ENCODE results near the gene TMIGD2. TPM values are rescaled to one million over a fixed set of nuclear protein-coding genes. Genes with fewer than 3 reads are reported as not detected.

Gene TMIGD2
- polyA plus RNA-seq, 4 donors = 1.2 to 6.2 (median 3.2) TPM

DNA sequence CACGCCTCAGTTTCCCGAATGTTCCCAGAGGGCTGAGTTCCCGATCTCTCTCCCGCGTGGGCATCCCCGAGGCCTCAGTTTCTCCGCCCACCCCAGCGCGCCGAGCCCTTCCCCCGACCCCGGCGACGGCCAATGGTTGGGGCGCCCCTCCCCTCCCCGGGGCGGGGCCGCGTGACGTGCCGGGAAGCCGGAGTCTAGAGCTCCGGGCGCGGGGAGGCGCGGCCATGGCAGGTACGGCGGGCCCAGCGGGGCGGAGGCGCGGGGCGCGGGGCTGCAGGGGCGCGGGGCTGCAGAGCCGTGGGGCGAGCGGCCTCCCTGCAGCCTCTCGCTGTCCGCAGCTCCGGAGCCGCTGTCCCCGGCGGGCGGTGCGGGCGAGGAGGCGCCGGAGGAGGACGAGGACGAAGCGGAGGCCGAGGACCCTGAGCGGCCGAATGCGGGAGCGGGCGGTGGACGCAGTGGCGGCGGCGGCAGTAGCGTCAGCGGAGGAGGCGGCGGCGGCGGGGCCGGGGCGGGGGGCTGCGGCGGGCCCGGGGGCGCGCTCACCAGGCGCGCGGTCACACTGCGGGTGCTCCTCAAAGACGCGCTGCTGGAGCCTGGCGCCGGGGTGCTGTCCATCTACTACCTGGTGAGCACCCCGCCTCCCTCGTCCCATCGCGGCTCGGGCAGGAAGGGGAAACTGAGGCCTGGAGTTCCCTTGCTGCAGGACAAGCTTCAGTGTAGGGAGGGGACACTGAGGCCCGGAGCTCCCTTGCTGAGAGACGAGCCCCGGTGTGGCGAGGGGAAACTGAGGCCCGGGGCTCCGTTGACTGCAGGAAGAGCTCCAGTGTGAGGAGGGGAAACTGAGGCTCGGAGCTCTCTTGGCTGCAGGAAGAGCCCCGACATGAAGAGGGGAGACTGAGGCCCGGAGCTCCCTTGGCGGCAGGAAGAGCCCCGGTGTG, 41.5 kb upstream of the TMIGD2 start, which contains the start of gene MPND:
Gene MPND, plus strand, starts transcription at position 193 of the 938 bp plus-strand sequence. Its CDS starts 32 bp downstream, at position 225.
- peak within 1 kb of the TSS; percentile 73 to 92 (median 84) for H3K4me3 ChIP-seq (ENCODE audit: low read depth in 1 of 3, low read length in 3 of 3)

GRCh38 chr19:4342615-4343369, 40.6 kb upstream of the TMIGD2 start:
- H3K4me1 ChIP-seq (ENCODE audit: control insufficient read depth in 3 of 3, insufficient read depth in 2 of 3, low read depth in 1 of 3, low read length in 2 of 3) = peaks cover 0 to 39% (median 0%) of the 10 kb centered on the region in 3 donors
- peak overlapping the region; percentile 94 to 99 (median 99) for H3K27ac ChIP-seq (ENCODE audit: low read depth in 1 of 3, low read length in 2 of 3)
- FAIRE-seq (peak; percentile 55), DNase-seq (peak; percentile 99 to 100)
- peaks cover 0 to 5% of the 10 kb centered on the region in 2 donors for H3K9me3 ChIP-seq (ENCODE audit: control insufficient read depth in 2 of 2, insufficient read depth in 1 of 2, low read depth in 1 of 2, low read length in 1 of 2)
- H3K4me3 ChIP-seq (ENCODE audit: low read depth in 1 of 3, low read length in 3 of 3) = peak overlapping the region; percentile 73 to 92 (median 84)
- H3K36me3 ChIP-seq (ENCODE audit: control insufficient read depth in 3 of 3, insufficient read depth in 2 of 3, low read depth in 1 of 3, low read length in 3 of 3) = peaks cover 0 to 22% (median 0%) of the 10 kb centered on the region in 3 donors
- 0% methylated on average over 39 of the region's 39 CpGs for WGBS, 3 donors
- no peaks in the 10 kb centered on the region for H3K27me3 ChIP-seq (ENCODE audit: control insufficient read depth in 3 of 3, insufficient read depth in 3 of 3, low read length in 3 of 3)

More for the DNA sequence above, 41.5 kb upstream of the TMIGD2 start, which contains the start of gene MPND:
- H3K4me1 ChIP-seq (ENCODE audit: control insufficient read depth in 3 of 3, insufficient read depth in 2 of 3, low read depth in 1 of 3, low read length in 2 of 3) = peaks cover 0 to 34% (median 0%) of the 10 kb centered on the region in 3 donors
- H3K36me3 ChIP-seq (ENCODE audit: control insufficient read depth in 3 of 3, insufficient read depth in 2 of 3, low read depth in 1 of 3, low read length in 3 of 3) = peaks cover 0 to 24% (median 0%) of the 10 kb centered on the region in 3 donors
- WGBS, 3 donors = 4 to 5% (median 4%) methylated on average over 46 to 101 of the region's 101 CpGs
- peak within 1 kb of the TSS; percentile 94 to 99 (median 99) for H3K27ac ChIP-seq (ENCODE audit: low read depth in 1 of 3, low read length in 2 of 3)
- DNase-seq (peak; percentile 92 to 95), FAIRE-seq (no peak)
- no peaks in the 10 kb centered on the region for H3K27me3 ChIP-seq (ENCODE audit: control insufficient read depth in 3 of 3, insufficient read depth in 3 of 3, low read length in 3 of 3)
- peaks cover 0 to 5% of the 10 kb centered on the region in 2 donors for H3K9me3 ChIP-seq (ENCODE audit: control insufficient read depth in 2 of 2, insufficient read depth in 1 of 2, low read depth in 1 of 2, low read length in 1 of 2)

- H3K9me3 ChIP-seq (ENCODE audit: control insufficient read depth in 2 of 2, insufficient read depth in 1 of 2, low read depth in 1 of 2, low read length in 1 of 2) = peaks cover 0 to 5% of the 10 kb centered on the region in 2 donors
- DNase-seq (no peak), FAIRE-seq (no peak)
- peaks cover 0 to 42% (median 0%) of the 10 kb centered on the region in 3 donors for H3K4me1 ChIP-seq (ENCODE audit: control insufficient read depth in 3 of 3, insufficient read depth in 2 of 3, low read depth in 1 of 3, low read length in 2 of 3)
- WGBS, 3 donors = 2 to 4% (median 3%) methylated on average over 9 to 10 of the region's 10 CpGs
- H3K36me3 ChIP-seq (ENCODE audit: control insufficient read depth in 3 of 3, insufficient read depth in 2 of 3, low read depth in 1 of 3, low read length in 3 of 3) = peaks cover 0 to 19% (median 0%) of the 10 kb centered on the region in 3 donors
- peak overlapping the region; percentile 81 to 94 (median 87) for H3K27ac ChIP-seq (ENCODE audit: low read depth in 1 of 3, low read length in 2 of 3)
- H3K27me3 ChIP-seq (ENCODE audit: control insufficient read depth in 3 of 3, insufficient read depth in 3 of 3, low read length in 3 of 3) = no peaks in the 10 kb centered on the region
- peak overlapping the region in 2 of 3 donors; percentile 25 to 46 for H3K4me3 ChIP-seq (ENCODE audit: low read depth in 1 of 3, low read length in 3 of 3)
Measured at GRCh38 chr19:4342314-4342614, 40.1 kb upstream of the TMIGD2 start.

GRCh38 chr19:4338441-4339355, 36.5 kb upstream of the TMIGD2 start, which contains the start of gene STAP2:
Gene STAP2 (minus strand): TSS chr19:4338827. CDS start chr19:4338753, 74 bp downstream.
- Histone ChIP-seq H3K4me1 (ENCODE audit: control insufficient read depth in 3 of 3, insufficient read depth in 2 of 3, low read depth in 1 of 3, low read length in 2 of 3) (peaks cover 0 to 34% (median 0%) of the 10 kb centered on the region in 3 donors), H3K36me3 (ENCODE audit: control insufficient read depth in 3 of 3, insufficient read depth in 2 of 3, low read depth in 1 of 3, low read length in 3 of 3) (peaks cover 0 to 12% (median 0%) of the 10 kb centered on the region in 3 donors), H3K9me3 (ENCODE audit: control insufficient read depth in 2 of 2, insufficient read depth in 1 of 2, low read depth in 1 of 2, low read length in 1 of 2) (peaks cover 0 to 3% of the 10 kb centered on the region in 2 donors), H3K27me3 (ENCODE audit: control insufficient read depth in 3 of 3, insufficient read depth in 3 of 3, low read length in 3 of 3) (no peaks in the 10 kb centered on the region), H3K4me3 (ENCODE audit: low read depth in 1 of 3, low read length in 3 of 3) (peak within 1 kb of the TSS; percentile 45 to 66 (median 51)), H3K27ac (ENCODE audit: low read depth in 1 of 3, low read length in 2 of 3) (peak within 1 kb of the TSS; percentile 94 to 98 (median 96))
- FAIRE-seq = no peak
- DNase-seq = peak; percentile 87 to 93
- WGBS, 3 donors = 11 to 35% (median 23%) methylated on average over 26 to 27 of the region's 27 CpGs

- DNase-seq = peak; percentile 84 to 94
- no peak for FAIRE-seq
- Histone ChIP-seq H3K9me3 (ENCODE audit: control insufficient read depth in 2 of 2, insufficient read depth in 1 of 2, low read depth in 1 of 2, low read length in 1 of 2) (peaks cover 0 to 3% of the 10 kb centered on the region in 2 donors), H3K4me1 (ENCODE audit: control insufficient read depth in 3 of 3, insufficient read depth in 2 of 3, low read depth in 1 of 3, low read length in 2 of 3) (peaks cover 0 to 34% (median 0%) of the 10 kb centered on the region in 3 donors), H3K27me3 (ENCODE audit: control insufficient read depth in 3 of 3, insufficient read depth in 3 of 3, low read length in 3 of 3) (no peaks in the 10 kb centered on the region), H3K27ac (ENCODE audit: low read depth in 1 of 3, low read length in 2 of 3) (peak overlapping the region; percentile 94 to 98 (median 96)), H3K36me3 (ENCODE audit: control insufficient read depth in 3 of 3, insufficient read depth in 2 of 3, low read depth in 1 of 3, low read length in 3 of 3) (peaks cover 0 to 18% (median 0%) of the 10 kb centered on the region in 3 donors), H3K4me3 (ENCODE audit: low read depth in 1 of 3, low read length in 3 of 3) (peak overlapping the region; percentile 45 to 66 (median 51))
- WGBS, 3 donors = 6 to 12% (median 6%) methylated on average over 14 of the region's 14 CpGs
Measured at GRCh38 chr19:4337906-4338440, 35.8 kb upstream of the TMIGD2 start.

GRCh38 chr19:4334929-4335570, 32.9 kb upstream of the TMIGD2 start:
- 93 to 98% (median 95%) methylated on average over 7 of the region's 7 CpGs for WGBS, 3 donors
- DNase-seq = no peak
- Histone ChIP-seq H3K4me1 (ENCODE audit: control insufficient read depth in 3 of 3, insufficient read depth in 2 of 3, low read depth in 1 of 3, low read length in 2 of 3) (peaks cover 0 to 17% (median 0%) of the 10 kb centered on the region in 3 donors), H3K27me3 (ENCODE audit: control insufficient read depth in 3 of 3, insufficient read depth in 3 of 3, low read length in 3 of 3) (no peaks in the 10 kb centered on the region), H3K4me3 (ENCODE audit: low read depth in 1 of 3, low read length in 3 of 3) (no peak overlapping the region), H3K36me3 (ENCODE audit: control insufficient read depth in 3 of 3, insufficient read depth in 2 of 3, low read depth in 1 of 3, low read length in 3 of 3) (peaks cover 0 to 34% (median 0%) of the 10 kb centered on the region in 3 donors), H3K9me3 (ENCODE audit: control insufficient read depth in 2 of 2, insufficient read depth in 1 of 2, low read depth in 1 of 2, low read length in 1 of 2) (peaks cover 0 to 3% of the 10 kb centered on the region in 2 donors), H3K27ac (ENCODE audit: low read depth in 1 of 3, low read length in 2 of 3) (no peak overlapping the region)
- FAIRE-seq = no peak

- peaks cover 0 to 6% of the 10 kb centered on the region in 2 donors for H3K9me3 ChIP-seq (ENCODE audit: control insufficient read depth in 2 of 2, insufficient read depth in 1 of 2, low read depth in 1 of 2, low read length in 1 of 2)
- DNase-seq = no peak
- H3K27ac ChIP-seq (ENCODE audit: low read depth in 1 of 3, low read length in 2 of 3) = no peak overlapping the region
- WGBS, 3 donors = 96 to 97% (median 96%) methylated on average over 18 to 19 of the region's 19 CpGs
- peaks cover 2 to 25% (median 3%) of the 10 kb centered on the region in 3 donors for H3K4me1 ChIP-seq (ENCODE audit: control insufficient read depth in 3 of 3, insufficient read depth in 2 of 3, low read depth in 1 of 3, low read length in 2 of 3)
- FAIRE-seq = no peak
- H3K4me3 ChIP-seq (ENCODE audit: low read depth in 1 of 3, low read length in 3 of 3) = no peak overlapping the region
- H3K36me3 ChIP-seq (ENCODE audit: control insufficient read depth in 3 of 3, insufficient read depth in 2 of 3, low read depth in 1 of 3, low read length in 3 of 3) = peaks cover 0 to 48% (median 5%) of the 10 kb centered on the region in 3 donors
- H3K27me3 ChIP-seq (ENCODE audit: control insufficient read depth in 3 of 3, insufficient read depth in 3 of 3, low read length in 3 of 3) = peaks cover 0 to 16% (median 0%) of the 10 kb centered on the region in 3 donors
Measured at GRCh38 chr19:4329858-4330257, 27.7 kb upstream of the TMIGD2 start.
